GM19240 (cell line): Measurements from ENCODE around the gene PDGFD.

Experiments
- DNase-seq: peaks from one replicate; pipeline ENCODE4 v3.0.0; 2011; ENCODE audit warnings: low spot score; ENCODE audit not compliant: insufficient read length

PDGFD gene

DNA sequence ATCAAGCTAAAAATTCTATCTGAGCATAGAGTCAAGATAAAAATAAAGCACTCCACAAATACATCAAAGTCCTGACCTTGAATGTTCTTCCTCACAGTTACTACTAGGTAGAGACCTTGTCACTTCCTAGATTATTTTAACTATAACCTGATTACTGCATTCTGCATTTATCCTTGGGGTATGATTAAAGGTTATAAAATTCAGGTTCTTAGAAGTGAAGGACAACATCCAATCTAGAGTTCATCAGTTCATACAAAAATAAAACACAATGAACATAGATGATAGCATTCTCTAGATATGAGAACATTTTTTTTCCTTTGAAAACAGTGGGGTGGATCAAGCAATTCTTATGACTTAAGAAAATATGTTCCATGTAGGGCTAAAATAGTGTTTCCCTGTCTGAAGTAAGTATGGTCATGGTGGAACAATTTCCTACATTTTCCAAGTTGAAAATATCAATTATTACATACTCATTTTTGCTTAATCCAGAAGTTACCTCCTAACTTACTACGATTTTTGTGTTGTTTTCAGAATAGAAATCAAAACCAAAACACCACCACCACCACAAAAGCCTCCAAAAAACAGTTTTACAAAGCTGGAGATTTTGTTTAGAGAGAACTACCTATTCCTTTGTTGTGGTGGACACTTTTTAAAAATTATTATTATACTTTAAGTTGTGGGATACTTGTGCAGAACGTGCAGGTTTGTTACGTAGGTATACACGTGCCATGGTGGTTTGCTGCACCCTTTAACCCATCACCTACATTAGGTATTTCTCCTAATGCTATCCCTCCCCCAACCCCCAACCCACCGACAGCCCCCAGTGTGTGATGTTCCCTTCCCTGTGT lies 239.6 kb downstream of the PDGFD start:
- DNase-seq = no peak

DNA sequence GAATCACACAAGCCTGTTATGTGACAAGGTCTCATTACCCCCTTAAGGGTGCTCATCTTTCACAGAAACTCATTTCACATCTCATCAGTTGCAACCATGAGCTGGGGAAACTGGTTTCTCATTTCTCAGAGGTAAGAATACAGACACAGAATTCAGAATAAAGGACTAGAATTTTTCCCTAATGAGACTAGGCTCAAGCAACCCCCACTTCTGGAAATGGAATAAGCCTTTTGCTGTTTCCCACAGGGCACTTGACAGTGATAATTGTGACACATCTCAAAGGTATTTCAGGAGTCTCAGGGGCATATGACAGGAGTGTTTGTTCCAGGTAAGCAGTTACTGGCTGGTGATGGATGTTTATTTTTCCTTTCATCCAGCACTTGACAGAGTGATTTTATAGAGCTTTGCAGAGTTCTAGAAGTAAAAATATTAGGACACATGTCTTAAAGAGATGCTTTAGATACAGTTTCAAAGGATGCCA lies 240.5 kb downstream of the PDGFD start:
- no peak for DNase-seq

DNA sequence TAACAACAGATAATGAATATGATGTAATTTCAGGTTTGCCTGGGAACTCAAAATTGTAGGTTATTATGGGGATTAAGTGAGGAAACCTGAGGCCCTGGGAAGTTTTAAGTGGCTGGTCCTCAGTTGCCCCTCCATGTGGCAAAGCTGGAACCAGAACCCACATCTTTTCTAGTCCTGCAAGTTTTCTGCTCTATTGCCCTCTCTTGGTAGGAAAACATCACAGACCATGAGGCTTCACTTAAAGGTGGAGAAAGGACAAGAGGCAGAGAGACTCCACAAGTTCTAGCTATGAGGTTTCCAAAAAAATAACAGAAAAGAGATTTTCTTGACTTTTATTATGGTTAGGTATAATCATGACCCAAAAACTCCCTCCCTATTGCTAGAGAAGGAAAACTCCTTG lies 243.0 kb downstream of the PDGFD start:
- DNase-seq = no peak

DNA sequence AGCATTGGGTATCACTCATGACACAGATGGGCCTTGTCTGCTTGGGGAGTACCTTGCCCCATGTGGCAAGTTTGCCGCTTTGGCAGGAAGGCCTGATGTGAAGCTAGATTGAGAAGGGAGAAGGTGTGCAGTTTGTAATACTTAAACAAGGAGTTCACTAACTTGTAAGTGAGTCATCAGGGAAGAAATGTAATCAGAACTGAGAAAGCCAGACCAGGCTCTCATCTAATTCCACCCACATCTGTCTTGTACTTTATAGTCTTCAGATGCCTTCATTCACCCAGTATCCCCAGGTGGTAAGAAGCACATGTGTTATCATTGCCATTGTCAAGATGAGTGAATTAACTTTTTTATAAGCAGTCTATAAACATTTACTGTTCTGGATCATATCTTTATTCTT lies 243.5 kb downstream of the PDGFD start:
- DNase-seq = no peak

DNA sequence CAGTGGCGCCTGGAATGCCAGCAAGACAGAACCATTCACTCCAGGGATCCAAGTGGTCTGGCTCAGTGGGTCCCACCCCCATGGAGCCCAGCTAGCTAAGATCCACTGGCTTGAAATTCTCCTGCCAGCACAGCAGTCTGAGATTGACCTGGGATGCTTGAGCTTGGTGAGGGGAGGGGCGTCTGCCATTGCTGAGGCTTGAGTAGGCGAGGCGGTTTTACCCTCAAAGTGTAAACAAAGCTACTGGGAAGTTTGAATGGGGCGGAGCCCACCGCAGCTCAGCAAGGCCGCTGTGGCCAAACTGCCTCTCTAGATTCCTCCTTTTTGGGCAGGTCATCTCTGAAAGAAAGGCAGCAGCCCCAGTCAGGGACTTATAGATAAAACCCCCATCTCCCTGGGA lies 253.2 kb downstream of the PDGFD start:
- no peak for DNase-seq

GRCh38 chr11:103907548-103908455 lies 256.1 kb downstream of the PDGFD start:
- no peak for DNase-seq

DNA sequence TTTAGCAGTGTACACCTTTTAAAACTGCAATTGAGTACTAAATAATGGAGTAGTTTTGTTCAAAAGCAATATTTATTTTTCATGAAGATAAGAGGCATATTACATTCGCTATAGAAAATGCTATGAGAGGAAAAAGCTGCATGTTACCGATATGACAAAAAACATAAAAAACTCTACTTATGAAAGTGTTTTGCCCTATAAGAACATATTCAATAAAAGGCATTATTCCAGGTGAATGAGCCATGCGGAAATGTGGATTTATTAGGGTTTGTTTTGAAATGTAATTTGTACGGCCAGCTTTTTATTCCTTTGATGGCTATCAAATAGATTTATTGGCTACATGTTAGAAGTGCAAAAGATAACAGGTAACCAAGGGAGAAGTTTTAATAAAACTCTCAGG lies 256.8 kb downstream of the PDGFD start:
- DNase-seq = no peak

- DNase-seq = no peak
Observed at GRCh38 chr11:103906291-103906867, 257.6 kb downstream of the PDGFD start.

DNA sequence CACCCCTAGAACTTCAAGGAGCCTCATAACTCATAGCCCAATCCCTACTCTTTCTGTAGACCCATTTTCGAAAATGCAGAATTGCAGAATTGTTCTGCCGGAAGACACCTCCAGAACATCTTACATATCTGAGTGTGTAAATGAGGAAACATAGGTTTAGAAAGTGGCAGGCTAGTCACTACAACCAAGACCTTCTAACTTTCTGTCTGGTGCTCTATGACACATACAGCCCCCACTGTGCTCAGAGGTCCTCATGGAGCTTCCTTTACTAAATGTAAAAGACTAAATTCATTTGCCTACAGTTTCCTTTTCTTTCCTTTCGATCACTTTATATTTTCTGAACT lies 259.7 kb downstream of the PDGFD start:
- peak; percentile 24 for DNase-seq

- peak; percentile 17 for DNase-seq
Observed at GRCh38 chr11:103903621-103904323, 260.2 kb downstream of the PDGFD start.

DNA sequence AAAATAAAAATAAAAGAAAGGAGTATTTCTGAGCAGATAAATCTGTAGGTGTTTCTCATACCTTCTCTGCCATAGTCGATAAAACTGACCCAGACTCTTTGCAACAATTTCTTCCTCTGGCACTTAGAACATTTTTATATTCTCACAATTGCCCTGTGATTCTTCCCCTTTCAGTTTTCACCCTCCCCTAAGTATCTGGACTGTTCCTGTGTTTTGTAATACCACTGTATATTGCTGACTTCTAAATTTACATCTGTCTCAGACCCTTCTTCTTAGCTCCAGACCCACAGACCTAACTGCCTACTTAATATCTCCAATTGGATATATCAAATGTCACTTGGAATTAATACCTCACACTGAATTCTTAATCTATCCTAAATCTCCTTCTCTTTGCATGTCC lies 261.0 kb downstream of the PDGFD start:
- no peak for DNase-seq

GRCh38 chr11:103901656-103902055 lies 262.3 kb downstream of the PDGFD start:
- no peak for DNase-seq

- no peak for DNase-seq
Observed at GRCh38 chr11:103898577-103899336, 265.2 kb downstream of the PDGFD start.

DNA sequence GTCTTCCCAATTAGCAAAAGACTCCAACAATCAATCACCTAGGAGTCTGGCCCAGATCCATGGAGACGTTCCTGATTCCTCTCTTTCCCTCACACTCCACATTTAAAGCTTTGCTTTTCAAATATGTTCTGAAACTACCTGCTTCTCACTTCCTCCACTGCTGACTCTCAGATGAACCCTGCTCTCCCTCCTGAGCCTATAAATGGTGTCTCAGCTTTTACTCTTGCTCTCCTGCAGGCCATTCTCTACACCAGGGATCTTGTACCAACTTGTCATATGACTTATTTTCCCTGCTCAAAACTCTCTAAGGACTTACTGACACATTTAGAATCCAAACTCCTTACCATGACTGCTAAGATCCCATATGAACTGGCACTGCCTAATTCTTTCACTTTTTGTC lies 265.9 kb downstream of the PDGFD start:
- no peak for DNase-seq

GRCh38 chr11:103897160-103897936 lies 266.6 kb downstream of the PDGFD start:
- no peak for DNase-seq

GRCh38 chr11:103895106-103895505 lies 268.8 kb downstream of the PDGFD start:
- DNase-seq = no peak

- DNase-seq = no peak
Observed at GRCh38 chr11:103894673-103895072, 269.3 kb downstream of the PDGFD start.

GRCh38 chr11:103894034-103894433 lies 269.9 kb downstream of the PDGFD start:
- DNase-seq = no peak

DNA sequence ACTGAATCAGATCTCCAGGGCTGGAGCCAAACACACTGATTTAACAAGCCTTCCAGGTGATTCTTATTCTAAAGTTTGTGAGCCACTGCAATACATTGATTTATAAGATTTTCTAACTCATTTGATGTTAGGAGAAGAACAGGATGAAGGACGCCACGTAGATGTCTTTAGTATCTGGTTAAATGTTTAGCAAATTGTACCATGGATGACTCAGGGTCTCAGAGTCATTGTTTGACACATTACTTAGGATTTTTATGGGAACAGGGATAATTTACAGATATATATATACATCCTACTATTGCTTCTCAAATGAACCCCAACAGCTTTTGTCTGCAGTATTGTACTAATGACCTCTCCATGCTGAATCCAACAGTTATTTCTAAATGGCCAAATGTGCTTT lies 270.6 kb downstream of the PDGFD start:
- DNase-seq = no peak

GRCh38 chr11:103892603-103893002 lies 271.3 kb downstream of the PDGFD start:
- DNase-seq = no peak
